Panc1 (cell line): Measurements from ENCODE around the gene LAMB1. TPM values are rescaled to one million over a fixed set of nuclear protein-coding genes. Genes with fewer than 3 reads are reported as not detected.

Experiments used
- ATAC-seq: fragments of 200-7000 bp; cut with Tn5 transposase; 2 replicates; pipeline ENCODE4 v1.9.1; 2020; ENCODE audit warnings: mild to moderate bottlenecking, moderate library complexity
- BruUV-seq: library from RNA; stranded (reverse); fragments of 400-500 nt; replicated peaks from 2 replicates; lab custom pipeline; 2021; lab: Mats Ljungman, UMichigan
- CTCF ChIA-PET: fragments of 300-600 bp; sonication (Branson Sonifier 250); formaldehyde crosslinking; loops from one replicate; lab custom pipeline; 2022; ENCODE audit warnings: antibody characterized with exemption; lab: Charles Lee
- POLR2A ChIA-PET: fragments of 300-600 bp; sonication (Branson Sonifier 250); formaldehyde crosslinking; loops from one replicate; lab custom pipeline; 2022; ENCODE audit warnings: antibody characterized with exemption; lab: Charles Lee
- DNase-seq: peaks from one replicate; pipeline ENCODE4 v3.0.0-alpha.2; 2010; ENCODE audit warnings: low read depth, low spot score
- H3K27ac ChIP-seq: 2 replicates; pipeline ENCODE4 v1.5.1; 2011; ENCODE audit warnings: mild to moderate bottlenecking, low read length, inconsistent platforms
- H3K27me3 ChIP-seq: fragments of 200-500 bp; sonication (Bioruptor generic); 2 replicates; pipeline ENCODE4 v1.6.0; 2014; ENCODE audit warnings: low read length, inconsistent platforms; ENCODE audit not compliant: control insufficient read depth, insufficient read depth
- H3K36me3 ChIP-seq: fragments of 200-500 bp; sonication (Bioruptor generic); 2 replicates; pipeline ENCODE4 v1.5.1; 2014; ENCODE audit warnings: inconsistent platforms, mild to moderate bottlenecking, low read length, moderate library complexity; ENCODE audit not compliant: control insufficient read depth, insufficient read depth
- H3K4me1 ChIP-seq: 2 replicates; pipeline ENCODE4 v1.5.1; 2011; ENCODE audit warnings: inconsistent platforms, mild to moderate bottlenecking, low read length, moderate library complexity; ENCODE audit not compliant: control insufficient read depth, insufficient read depth
- H3K4me3 ChIP-seq, 2 experiments: 2 replicates each; pipeline ENCODE4 v1.5.1; 2011 to 2012; ENCODE audit warnings: low read depth in 2 of 2, low read length in 2 of 2, mild to moderate bottlenecking in 2 of 2, inconsistent platforms in 1 of 2, moderate library complexity in 1 of 2
- H3K9me3 ChIP-seq: fragments of 200-500 bp; sonication (Bioruptor generic); 2 replicates; pipeline ENCODE4 v1.5.1; 2014; ENCODE audit warnings: low read depth, mild to moderate bottlenecking, inconsistent platforms, low read length, moderate library complexity; ENCODE audit not compliant: control insufficient read depth, insufficient read depth
- POLR2AphosphoS5 ChIP-seq: IDR thresholded peaks from 2 replicates; pipeline ENCODE4 v1.6.1; 2012; ENCODE audit warnings: mild to moderate bottlenecking, low read depth, low read length, moderate library complexity
- SIN3A ChIP-seq: IDR thresholded peaks from 2 replicates; pipeline ENCODE4 v1.6.1; 2012; ENCODE audit warnings: low read depth, mild to moderate bottlenecking, low read length, moderate library complexity, borderline replicate concordance; ENCODE audit not compliant: insufficient read depth
- TCF7L2 ChIP-seq: IDR thresholded peaks from 2 replicates; pipeline ENCODE4 v1.6.1; 2011; ENCODE audit warnings: mild to moderate bottlenecking, low read depth, low read length, inconsistent platforms
- in situ Hi-C: cut with HindIII; loops from 2 replicates; pipeline ENCODE4 v1.10.0; 2016; ENCODE audit warnings: low sequenced_read_pairs, low pct_unique_long_range_greater_than_20kb
- intact Hi-C: fragments of 100-400 bp; cut with micrococcal nuclease; formaldehyde crosslinking; loops from one replicate; pipeline ENCODE4 v1.10.0; 2022; ENCODE audit not compliant: unreplicated experiment
- total RNA-seq: library from RNA; stranded (reverse); gene quantifications from one replicate; pipeline ENCODE4 v1.2.1, GENCODE V29; 2021; ENCODE audit not compliant: unreplicated experiment
- TF ChIP-seq, protein P1 (sequence below), 2 experiments: IDR thresholded peaks; 2 replicates each; pipeline ENCODE4 v1.6.1; 2011 to 2012; ENCODE audit warnings: low read depth in 2 of 2, control low read depth in 1 of 2, low read length in 1 of 2, mild to moderate bottlenecking in 1 of 2, moderate library complexity in 1 of 2; ENCODE audit not compliant: insufficient read depth in 1 of 2
- TF ChIP-seq, protein P2 (sequence below): fragments of 450-650 bp; IDR thresholded peaks from 2 replicates; pipeline ENCODE4 v1.5.1; 2017; ENCODE audit warnings: mild to moderate bottlenecking

The LAMB1 gene
- total RNA-seq, 1 experiment from 2014 or later = 204 TPM

DNA sequence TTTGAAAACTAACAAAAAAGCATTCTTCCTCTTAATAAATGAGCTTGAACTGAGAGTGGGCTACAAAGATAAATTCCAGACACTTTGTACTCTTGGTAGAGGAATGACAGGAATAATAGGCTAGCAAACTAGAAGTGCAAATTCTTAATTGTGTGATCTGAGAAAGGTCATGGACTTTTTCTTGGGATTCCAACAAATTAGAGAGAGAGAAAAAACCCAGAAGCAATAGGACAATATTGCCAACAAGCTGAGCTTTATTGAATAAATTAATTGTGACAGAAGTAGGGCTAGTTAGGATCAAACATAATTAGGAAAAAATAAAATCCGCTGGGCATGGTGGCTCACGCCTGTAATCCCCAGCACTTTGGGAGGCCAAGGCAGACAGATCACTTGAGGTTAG is 41.4 kb upstream of the LAMB1 start:
- TF ChIP-seq TCF7L2 = no peak
- no peak for TF ChIP-seq POLR2AphosphoS5
- TF ChIP-seq SIN3A = no peak
- TF ChIP-seq, protein P1, sequence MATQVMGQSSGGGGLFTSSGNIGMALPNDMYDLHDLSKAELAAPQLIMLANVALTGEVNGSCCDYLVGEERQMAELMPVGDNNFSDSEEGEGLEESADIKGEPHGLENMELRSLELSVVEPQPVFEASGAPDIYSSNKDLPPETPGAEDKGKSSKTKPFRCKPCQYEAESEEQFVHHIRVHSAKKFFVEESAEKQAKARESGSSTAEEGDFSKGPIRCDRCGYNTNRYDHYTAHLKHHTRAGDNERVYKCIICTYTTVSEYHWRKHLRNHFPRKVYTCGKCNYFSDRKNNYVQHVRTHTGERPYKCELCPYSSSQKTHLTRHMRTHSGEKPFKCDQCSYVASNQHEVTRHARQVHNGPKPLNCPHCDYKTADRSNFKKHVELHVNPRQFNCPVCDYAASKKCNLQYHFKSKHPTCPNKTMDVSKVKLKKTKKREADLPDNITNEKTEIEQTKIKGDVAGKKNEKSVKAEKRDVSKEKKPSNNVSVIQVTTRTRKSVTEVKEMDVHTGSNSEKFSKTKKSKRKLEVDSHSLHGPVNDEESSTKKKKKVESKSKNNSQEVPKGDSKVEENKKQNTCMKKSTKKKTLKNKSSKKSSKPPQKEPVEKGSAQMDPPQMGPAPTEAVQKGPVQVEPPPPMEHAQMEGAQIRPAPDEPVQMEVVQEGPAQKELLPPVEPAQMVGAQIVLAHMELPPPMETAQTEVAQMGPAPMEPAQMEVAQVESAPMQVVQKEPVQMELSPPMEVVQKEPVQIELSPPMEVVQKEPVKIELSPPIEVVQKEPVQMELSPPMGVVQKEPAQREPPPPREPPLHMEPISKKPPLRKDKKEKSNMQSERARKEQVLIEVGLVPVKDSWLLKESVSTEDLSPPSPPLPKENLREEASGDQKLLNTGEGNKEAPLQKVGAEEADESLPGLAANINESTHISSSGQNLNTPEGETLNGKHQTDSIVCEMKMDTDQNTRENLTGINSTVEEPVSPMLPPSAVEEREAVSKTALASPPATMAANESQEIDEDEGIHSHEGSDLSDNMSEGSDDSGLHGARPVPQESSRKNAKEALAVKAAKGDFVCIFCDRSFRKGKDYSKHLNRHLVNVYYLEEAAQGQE (IDR thresholded peaks at IDR 0.05; ENCODE audit: insufficient read depth in 1 of 2, low read depth in 2 of 2, low read length in 1 of 2) = no peak
- TF ChIP-seq, protein P2, sequence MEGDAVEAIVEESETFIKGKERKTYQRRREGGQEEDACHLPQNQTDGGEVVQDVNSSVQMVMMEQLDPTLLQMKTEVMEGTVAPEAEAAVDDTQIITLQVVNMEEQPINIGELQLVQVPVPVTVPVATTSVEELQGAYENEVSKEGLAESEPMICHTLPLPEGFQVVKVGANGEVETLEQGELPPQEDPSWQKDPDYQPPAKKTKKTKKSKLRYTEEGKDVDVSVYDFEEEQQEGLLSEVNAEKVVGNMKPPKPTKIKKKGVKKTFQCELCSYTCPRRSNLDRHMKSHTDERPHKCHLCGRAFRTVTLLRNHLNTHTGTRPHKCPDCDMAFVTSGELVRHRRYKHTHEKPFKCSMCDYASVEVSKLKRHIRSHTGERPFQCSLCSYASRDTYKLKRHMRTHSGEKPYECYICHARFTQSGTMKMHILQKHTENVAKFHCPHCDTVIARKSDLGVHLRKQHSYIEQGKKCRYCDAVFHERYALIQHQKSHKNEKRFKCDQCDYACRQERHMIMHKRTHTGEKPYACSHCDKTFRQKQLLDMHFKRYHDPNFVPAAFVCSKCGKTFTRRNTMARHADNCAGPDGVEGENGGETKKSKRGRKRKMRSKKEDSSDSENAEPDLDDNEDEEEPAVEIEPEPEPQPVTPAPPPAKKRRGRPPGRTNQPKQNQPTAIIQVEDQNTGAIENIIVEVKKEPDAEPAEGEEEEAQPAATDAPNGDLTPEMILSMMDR = no peak
- DNase-seq (no peak), ATAC-seq (no peak)
- H3K9me3 ChIP-seq = no peaks in the 10 kb centered on the region
- in situ Hi-C loops = no loop called here
- no peak overlapping the region for H3K4me3 ChIP-seq
- no TSS peak for BruUV-seq
- ChIA-PET CTCF (no interaction called here), POLR2A (no interaction called here)
- no peaks in the 10 kb centered on the region for H3K27me3 ChIP-seq
- H3K4me1 ChIP-seq = no peaks in the 10 kb centered on the region
- no peak overlapping the region for H3K27ac ChIP-seq
- no peaks in the 10 kb centered on the region for H3K36me3 ChIP-seq
- intact Hi-C loops = no loop called here

DNA sequence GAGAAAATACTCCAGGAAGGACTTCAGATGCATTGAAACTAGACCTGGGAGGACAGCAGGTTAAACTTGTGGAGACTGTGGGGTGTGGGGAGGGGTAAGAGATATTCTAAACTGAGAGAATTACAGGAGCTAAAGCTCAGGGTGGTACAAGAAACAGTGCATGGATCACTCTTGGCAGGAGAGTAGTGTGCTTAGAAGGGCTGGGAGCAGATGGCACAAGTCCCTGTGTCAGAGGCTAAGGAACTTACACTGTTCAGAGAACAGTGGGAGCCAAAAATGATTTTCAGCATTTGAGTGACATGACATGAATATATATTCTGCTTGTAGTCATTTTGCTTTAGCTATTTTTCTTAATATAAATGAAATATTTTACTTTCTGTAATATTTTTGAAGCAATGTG is 36.0 kb upstream of the LAMB1 start:
- no peak for DNase-seq
- intact Hi-C loops = no loop called here

More for the DNA sequence above, 36.0 kb upstream of the LAMB1 start:
- BruUV-seq = no TSS peak
- no peak overlapping the region for H3K27ac ChIP-seq
- no peak for ATAC-seq
- in situ Hi-C loops = no loop called here
- no peaks in the 10 kb centered on the region for H3K36me3 ChIP-seq
- CTCF ChIA-PET = no interaction called here
- TF ChIP-seq POLR2AphosphoS5 (no peak), TCF7L2 (no peak), SIN3A (no peak)
- TF ChIP-seq, protein P2 = no peak
- TF ChIP-seq, protein P1 (IDR thresholded peaks at IDR 0.05; ENCODE audit: insufficient read depth in 1 of 2, low read depth in 2 of 2, low read length in 1 of 2) = no peak
- H3K4me3 ChIP-seq = no peak overlapping the region
- no peaks in the 10 kb centered on the region for H3K4me1 ChIP-seq
- no peaks in the 10 kb centered on the region for H3K27me3 ChIP-seq
- no peaks in the 10 kb centered on the region for H3K9me3 ChIP-seq
- POLR2A ChIA-PET = no interaction called here
